HCT116 (cell line): Measurements from ENCODE around the gene C17orf67. TPM values are rescaled to one million over a fixed set of nuclear protein-coding genes. Genes with fewer than 3 reads are reported as not detected.

Experiments
- ATAC-seq: fragments of 200-7000 bp; cut with Tn5 transposase; 2 replicates; pipeline ENCODE4 v1.9.1; 2020; ENCODE audit warnings: mild to moderate bottlenecking, moderate library complexity
- BruUV-seq: library from RNA; stranded (reverse); fragments of 400-500 nt; replicated peaks from 2 replicates; lab custom pipeline; 2021; lab: Mats Ljungman, UMichigan
- CTCF ChIA-PET: fragments of 300-600 bp; sonication (Branson Sonifier 250); formaldehyde crosslinking; loops from one replicate; lab custom pipeline; 2021; ENCODE audit warnings: antibody characterized with exemption; lab: Charles Lee
- POLR2A ChIA-PET: fragments of 300-600, 350-600 bp; sonication (Branson Sonifier 250); formaldehyde crosslinking; loops from one replicate; lab custom pipeline; 2021; ENCODE audit warnings: antibody characterized with exemption; lab: Charles Lee
- RAD21 ChIA-PET, 2 experiments: fragments of 300-600 bp; sonication (Branson Sonifier 250); formaldehyde crosslinking; loops; one replicate each; lab custom pipeline; 2023; ENCODE audit warnings: low total read pairs in 2 of 2; ENCODE audit not compliant: uncharacterized antibody in 2 of 2, unreplicated experiment in 2 of 2, low non-redundant PET in 1 of 2; lab: Charles Lee
- DNase-seq: peaks from one replicate; pipeline ENCODE4 v3.0.0-alpha.2; 2010; ENCODE audit warnings: low read depth, low spot score
- H2AFZ ChIP-seq: fragments of 200-600 bp; shearing (Covaris generic), sonication (generic); 2 replicates; pipeline ENCODE4 v1.6.1; 2017; ENCODE audit warnings: low read depth, mixed run types, mixed read lengths, antibody characterized with exemption, low read length; ENCODE audit not compliant: poor library complexity, severe bottlenecking
- H3K27ac ChIP-seq: 2 replicates; pipeline ENCODE4 v1.5.1; 2012; ENCODE audit warnings: low read depth, low read length
- H3K27me3 ChIP-seq: fragments of 200-600 bp; sonication (generic); 2 replicates; pipeline ENCODE4 v1.6.1; 2016; ENCODE audit warnings: mixed run types, low read length, mixed read lengths; ENCODE audit not compliant: insufficient read depth
- H3K36me3 ChIP-seq, 2 experiments: fragments of 200-500 bp in 1 of 2; fragments of 200-600 bp in 1 of 2; sonication (Bioruptor generic) in 1 of 2; sonication (generic) in 1 of 2; 2 replicates each; pipeline versions ENCODE4 v1.5.1 to v1.6.1; 2014 to 2016; ENCODE audit warnings: low read length in 2 of 2, inconsistent platforms in 1 of 2, mixed read lengths in 1 of 2, mixed run types in 1 of 2; ENCODE audit not compliant: insufficient read depth in 2 of 2, control insufficient read depth in 1 of 2
- H3K4me1 ChIP-seq, 2 experiments: fragments of 200-600 bp in 1 of 2; sonication (generic) in 1 of 2; 2 replicates each; pipeline versions ENCODE4 v1.5.1 to v1.6.1; 2012 to 2017; ENCODE audit warnings: low read length in 2 of 2, inconsistent platforms in 1 of 2, mild to moderate bottlenecking in 1 of 2, mixed read lengths in 1 of 2, mixed run types in 1 of 2, moderate library complexity in 1 of 2; ENCODE audit not compliant: insufficient read depth in 2 of 2, control insufficient read depth in 1 of 2
- H3K4me2 ChIP-seq: fragments of 200-600 bp; sonication (generic); 2 replicates; pipeline ENCODE4 v1.6.1; 2017; ENCODE audit warnings: mixed run types, low read length, mixed read lengths
- H3K4me3 ChIP-seq, 2 experiments: fragments of 200-600 bp in 1 of 2; sonication (generic) in 1 of 2; replicated peaks in 1 of 2; 2 replicates each; pipeline ENCODE4 v1.5.1; 2011 to 2016; ENCODE audit warnings: low read length in 2 of 2, control low read depth in 1 of 2, low read depth in 1 of 2, mild to moderate bottlenecking in 1 of 2, mixed read lengths in 1 of 2, mixed run types in 1 of 2
- H3K79me2 ChIP-seq: fragments of 200-600 bp; sonication (generic); 2 replicates; pipeline ENCODE4 v1.6.1; 2017; ENCODE audit warnings: mild to moderate bottlenecking, mixed run types, low read length, moderate library complexity, mixed read lengths; ENCODE audit not compliant: insufficient read depth
- H3K9ac ChIP-seq: fragments of 200-600 bp; sonication (generic); 2 replicates; pipeline ENCODE4 v1.6.1; 2016; ENCODE audit warnings: low read length, mixed read lengths
- H3K9me2 ChIP-seq: fragments of 200-600 bp; sonication (generic), shearing (Covaris generic); 2 replicates; pipeline ENCODE4 v1.6.1; 2017; ENCODE audit warnings: mixed run types, mild to moderate bottlenecking, moderate library complexity; ENCODE audit not compliant: insufficient read depth
- H3K9me3 ChIP-seq, 2 experiments: fragments of 200-500 bp in 1 of 2; fragments of 200-600 bp in 1 of 2; sonication (Bioruptor generic) in 1 of 2; sonication (generic) in 1 of 2; 2 replicates each; pipeline ENCODE4 v1.6.1; 2014 to 2017; ENCODE audit warnings: low read length in 2 of 2, mixed read lengths in 2 of 2, inconsistent platforms in 1 of 2, low read depth in 1 of 2, mild to moderate bottlenecking in 1 of 2, mixed run types in 1 of 2, moderate library complexity in 1 of 2; ENCODE audit not compliant: control insufficient read depth in 1 of 2, insufficient read depth in 1 of 2
- H4K20me1 ChIP-seq: fragments of 200-600 bp; sonication (generic), shearing (Covaris generic); 2 replicates; pipeline ENCODE4 v1.6.1; 2017; ENCODE audit warnings: mixed run types, mild to moderate bottlenecking, moderate library complexity; ENCODE audit not compliant: insufficient read depth
- CBX3 ChIP-seq: IDR thresholded peaks from 2 replicates; pipeline ENCODE4 v1.6.1; 2012; ENCODE audit warnings: low read depth
- CEBPB ChIP-seq: IDR thresholded peaks from 2 replicates; pipeline ENCODE4 v1.6.1; 2012; ENCODE audit warnings: low read depth
- ELF1 ChIP-seq: IDR thresholded peaks from 2 replicates; pipeline ENCODE4 v1.6.1; 2012; ENCODE audit warnings: low read depth, borderline replicate concordance
- EZH2phosphoT487 ChIP-seq: fragments of 200-600 bp; IDR thresholded peaks from 2 replicates; pipeline ENCODE4 v1.6.1; 2018; ENCODE audit warnings: antibody characterized with exemption, borderline replicate concordance
- FOSL1 ChIP-seq: IDR thresholded peaks from 2 replicates; pipeline ENCODE4 v1.6.1; 2012; ENCODE audit warnings: low read depth
- JUND ChIP-seq: IDR thresholded peaks from 2 replicates; pipeline ENCODE4 v1.6.1; 2012
- POLR2A ChIP-seq: IDR thresholded peaks from 2 replicates; pipeline ENCODE4 v1.7.0; 2011; ENCODE audit warnings: borderline replicate concordance; ENCODE audit not compliant: insufficient read depth, insufficient read length; ENCODE audit errors: extremely low read depth
- POLR2AphosphoS5 ChIP-seq: IDR thresholded peaks from 2 replicates; pipeline ENCODE4 v1.6.1; 2011; ENCODE audit warnings: mild to moderate bottlenecking, low read depth, low read length, moderate library complexity
- RAD21 ChIP-seq: IDR thresholded peaks from 2 replicates; pipeline ENCODE4 v1.6.1; 2012; ENCODE audit warnings: low read depth, mild to moderate bottlenecking
- REST ChIP-seq: IDR thresholded peaks from 2 replicates; pipeline ENCODE4 v1.6.1; 2012; ENCODE audit warnings: low read depth
- SP1 ChIP-seq: IDR thresholded peaks from 2 replicates; pipeline ENCODE4 v1.6.1; 2012; ENCODE audit warnings: low read depth
- SRF ChIP-seq: IDR thresholded peaks from 2 replicates; pipeline ENCODE4 v1.6.1; 2012; ENCODE audit warnings: low read depth
- TCF7L2 ChIP-seq: IDR thresholded peaks from 2 replicates; pipeline ENCODE4 v1.7.0; 2011; ENCODE audit warnings: borderline replicate concordance, inconsistent platforms; ENCODE audit not compliant: insufficient read depth, insufficient read length; ENCODE audit errors: extremely low read depth
- YY1 ChIP-seq: IDR thresholded peaks from 2 replicates; pipeline ENCODE4 v1.6.1; 2011; ENCODE audit warnings: low read length, low read depth, moderate library complexity, mild to moderate bottlenecking; ENCODE audit not compliant: insufficient replicate concordance; ENCODE audit errors: extremely low read depth
- ZFX ChIP-seq: fragments of 450-650 bp; IDR thresholded peaks from 2 replicates; pipeline ENCODE4 v1.6.1; 2017
- ZNF274 ChIP-seq: fragments of 200-500 bp; sonication (Bioruptor generic); IDR thresholded peaks from 2 replicates; pipeline ENCODE4 v1.6.1; 2014; ENCODE audit warnings: mild to moderate bottlenecking, low read depth, low read length, inconsistent platforms
- intact Hi-C: fragments of 100-400 bp; cut with micrococcal nuclease; formaldehyde crosslinking; loops from 2 replicates; pipeline ENCODE4 v1.10.0; 2022
- total RNA-seq: library from RNA; stranded (reverse); gene quantifications from one replicate; pipeline ENCODE4 v1.2.1, GENCODE V29; 2021; ENCODE audit not compliant: unreplicated experiment
- TF ChIP-seq, protein P1 (sequence below): IDR thresholded peaks from 2 replicates; pipeline ENCODE4 v1.6.1; 2012

The C17orf67 gene
- total RNA-seq, 1 experiment from 2014 or later = 0.84 TPM

- intact Hi-C loops = no loop called here
Observed at GRCh38 chr17:56815711-56816110, 18.0 kb downstream of the C17orf67 start.

DNA sequence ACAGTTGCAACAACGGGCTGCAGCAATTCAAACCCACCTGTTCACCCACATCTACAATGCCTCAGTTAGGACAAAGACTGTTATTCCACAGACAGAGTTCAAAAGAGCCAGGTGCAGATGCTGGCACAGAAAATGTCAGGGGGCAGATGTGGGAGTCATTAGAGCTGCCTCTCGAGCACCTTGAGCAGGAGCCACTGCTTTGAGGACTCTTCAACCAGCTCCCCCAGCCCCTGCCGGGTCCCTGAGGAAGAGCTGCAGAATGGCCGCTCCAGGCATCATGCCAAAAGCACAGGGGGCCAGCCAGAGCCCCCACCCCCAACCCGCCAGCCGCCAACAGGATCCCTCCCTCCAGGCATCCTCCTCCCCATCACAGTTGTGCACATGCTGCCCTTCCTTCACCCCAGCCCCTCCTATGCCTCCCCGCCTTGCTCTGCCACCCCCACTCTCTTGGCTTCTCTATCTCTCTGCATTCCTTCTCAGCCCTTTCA, 20.8 kb downstream of the C17orf67 start:
- Histone ChIP-seq H3K36me3 (no peaks in the 10 kb centered on the region), H3K9me2 (no peaks in the 10 kb centered on the region), H4K20me1 (no peaks in the 10 kb centered on the region), H3K4me1 (no peaks in the 10 kb centered on the region), H2AFZ (no peak overlapping the region), H3K27me3 (peaks cover 6% of the 10 kb centered on the region; the same call in 1 of the 2 replicates), H3K9me3 (no peaks in the 10 kb centered on the region), H3K27ac (no peak overlapping the region), H3K9ac (no peak overlapping the region), H3K79me2 (no peaks in the 10 kb centered on the region), H3K4me3 (no peak overlapping the region), H3K4me2 (no peak overlapping the region)
- POLR2A ChIA-PET = no interaction called here
- TF ChIP-seq REST (no peak), TCF7L2 (no peak)
- RAD21 ChIA-PET = no interaction called here
- DNase-seq (no peak), ATAC-seq (no peak)
- BruUV-seq = no TSS peak
- intact Hi-C loops = no loop called here
- CTCF ChIA-PET = no interaction called here

More at GRCh38 chr17:56815711-56816110, 18.0 kb downstream of the C17orf67 start:
- ChIA-PET RAD21 (no interaction called here), CTCF (interaction anchor here (2.0 kb wide), 1 partner anchor 316 kb away, joined by 8 read pairs; no protein-coding TSS in a partner anchor), POLR2A (interaction anchor here (3.0 kb wide), 1 partner anchor 98 kb away, joined by 12 read pairs; the partner anchor contains the start of gene TRIM25)
- no peaks in the 10 kb centered on the region for H3K9me2 ChIP-seq
- no peaks in the 10 kb centered on the region for H3K79me2 ChIP-seq
- H3K4me3 ChIP-seq = no peak overlapping the region
- H2AFZ ChIP-seq = no peak overlapping the region
- no peak overlapping the region for H3K9ac ChIP-seq
- no peak overlapping the region for H3K27ac ChIP-seq
- no peaks in the 10 kb centered on the region for H3K36me3 ChIP-seq
- ATAC-seq (no peak), DNase-seq (no peak)
- no peaks in the 10 kb centered on the region for H3K9me3 ChIP-seq
- H3K27me3 ChIP-seq = peaks cover 6% of the 10 kb centered on the region; the same call in 1 of the 2 replicates
- no peaks in the 10 kb centered on the region for H4K20me1 ChIP-seq
- no peak overlapping the region for H3K4me2 ChIP-seq
- TF ChIP-seq, protein P1, sequence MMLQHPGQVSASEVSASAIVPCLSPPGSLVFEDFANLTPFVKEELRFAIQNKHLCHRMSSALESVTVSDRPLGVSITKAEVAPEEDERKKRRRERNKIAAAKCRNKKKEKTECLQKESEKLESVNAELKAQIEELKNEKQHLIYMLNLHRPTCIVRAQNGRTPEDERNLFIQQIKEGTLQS = no peak
- TF ChIP-seq POLR2A = no peak
- no peak for TF ChIP-seq SP1
- no peak for TF ChIP-seq JUND
- TF ChIP-seq EZH2phosphoT487 = no peak
- no peak for TF ChIP-seq ELF1
- no peak for TF ChIP-seq TCF7L2
- TF ChIP-seq YY1 = no peak
- no peak for TF ChIP-seq FOSL1
- no peak for TF ChIP-seq CBX3
- no peak for TF ChIP-seq POLR2AphosphoS5
- no peak for TF ChIP-seq ZNF274
- TF ChIP-seq CEBPB = no peak
- TF ChIP-seq ZFX = no peak
- no peak for TF ChIP-seq RAD21
- no peak for TF ChIP-seq SRF
- no TSS peak for BruUV-seq
- H3K4me1 ChIP-seq = peaks cover 3 to 9% of the 10 kb centered on the region in 2 experiments
